ENCODE results near the gene MYO1B.

Gene MYO1B

DNA sequence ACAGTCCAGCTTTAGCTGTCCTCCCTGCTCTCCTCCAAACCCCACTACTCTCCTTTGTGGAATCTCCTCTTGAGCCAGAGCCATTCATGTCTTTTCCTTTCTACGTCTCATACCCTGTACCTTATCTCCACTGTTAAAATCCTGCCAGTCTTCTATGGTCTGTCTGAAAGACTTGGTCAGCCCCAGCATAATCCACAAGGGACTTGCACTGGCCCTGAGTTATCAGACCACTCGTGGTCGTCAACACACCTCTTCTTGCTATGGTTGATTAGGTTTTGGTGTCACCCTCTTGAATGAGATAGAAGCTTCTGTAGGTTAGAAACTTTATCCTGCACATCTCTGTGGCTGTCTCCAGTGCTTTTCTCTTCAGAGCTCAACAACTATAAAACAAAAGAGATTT is 56.8 kb downstream of the MYO1B start:
- no peak for DNase-seq

DNA sequence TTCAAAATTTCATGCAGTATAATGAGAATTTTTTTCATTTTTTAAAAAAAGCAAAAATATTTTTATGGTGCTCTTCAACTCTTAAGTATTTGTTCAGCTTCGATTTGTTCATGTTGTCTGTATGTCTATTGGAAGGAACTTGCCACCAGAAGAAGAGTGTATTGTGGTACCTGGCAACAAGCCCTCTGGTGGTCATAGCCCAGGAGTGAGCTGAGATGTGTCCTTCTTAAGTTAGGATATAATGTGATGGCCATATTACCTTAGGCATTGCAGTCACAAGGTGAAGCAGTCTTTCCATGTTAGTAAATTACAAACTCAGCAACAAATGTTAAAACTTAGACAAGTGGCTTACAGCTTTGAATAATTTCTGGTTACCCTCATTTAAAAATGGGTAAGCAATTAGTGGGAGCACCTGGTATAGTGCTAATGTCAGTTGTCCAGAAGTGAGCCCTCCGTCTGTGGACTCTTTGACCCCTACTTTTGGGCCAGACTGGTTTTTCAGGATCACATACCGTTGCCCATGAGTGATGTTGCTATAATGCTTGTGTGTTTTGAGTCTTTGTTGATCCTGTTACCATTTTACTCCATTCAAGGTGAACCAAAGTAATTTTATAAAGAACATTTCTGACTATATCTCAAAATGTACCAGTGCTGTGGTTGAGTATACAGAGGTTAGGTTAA is 57.4 kb downstream of the MYO1B start:
- no peak for DNase-seq

- DNase-seq: no peak
Observed at GRCh38 chr2:191303140-191304005, 58.2 kb downstream of the MYO1B start.

- DNase-seq: peak; percentile 73
Observed at GRCh38 chr2:191304939-191305875, 60.0 kb downstream of the MYO1B start.

- DNase-seq: no peak
Observed at GRCh38 chr2:191308026-191308425, 62.8 kb downstream of the MYO1B start.

GRCh38 chr2:191311156-191311555 is 66.0 kb downstream of the MYO1B start:
- DNase-seq: no peak

- no peak for DNase-seq
Observed at GRCh38 chr2:191311627-191312026, 66.4 kb downstream of the MYO1B start.

GRCh38 chr2:191312163-191312562 is 67.0 kb downstream of the MYO1B start:
- DNase-seq: no peak

DNA sequence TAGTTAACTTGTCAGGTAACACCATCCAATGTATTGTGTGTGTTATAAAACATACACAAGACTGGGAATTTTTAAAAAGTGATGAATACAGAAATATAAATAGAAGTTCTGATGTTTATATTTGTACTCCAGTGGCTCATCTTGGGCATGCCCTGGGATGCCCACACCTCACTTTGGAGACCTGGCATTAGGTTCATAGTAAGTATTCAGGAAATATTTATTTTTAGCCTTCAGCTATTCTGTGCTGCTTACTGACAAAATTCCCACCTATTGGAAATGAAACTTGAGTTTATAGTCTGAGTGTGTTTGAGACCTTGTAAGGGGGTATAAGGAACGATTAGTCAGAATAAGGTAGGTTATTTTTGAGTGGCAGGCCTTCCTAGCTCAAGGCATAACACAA is 67.5 kb downstream of the MYO1B start:
- DNase-seq: no peak

DNA sequence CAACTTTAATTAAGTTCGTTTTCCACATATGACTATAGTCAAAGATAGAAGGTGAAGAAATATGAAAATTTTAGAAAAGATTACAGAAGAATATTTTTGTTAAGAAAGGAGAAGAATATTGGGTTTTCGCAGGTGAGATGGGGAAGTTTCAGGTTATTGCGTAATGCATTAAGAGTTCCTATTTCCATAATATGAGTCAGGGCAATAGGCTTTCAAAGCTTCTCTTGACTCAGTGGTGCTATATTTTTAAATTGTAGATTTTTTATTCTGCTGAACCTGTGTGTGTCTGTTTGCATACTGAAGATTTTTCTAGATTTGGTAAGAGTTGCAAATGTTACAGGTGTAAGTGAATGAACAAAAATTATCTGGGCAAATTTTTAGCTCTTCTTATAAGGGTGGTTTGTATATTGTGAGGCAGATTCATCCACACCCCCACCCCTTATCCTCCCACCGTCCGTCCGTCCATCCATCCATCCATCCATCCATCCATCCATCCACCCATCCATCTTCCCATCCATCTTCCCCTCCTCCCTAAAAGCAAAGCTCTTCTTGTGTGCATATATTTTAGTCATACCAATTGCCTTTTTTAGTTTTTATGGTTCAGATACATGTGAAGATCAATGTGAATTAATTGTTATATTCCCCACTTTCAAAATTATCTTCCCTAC is 69.6 kb downstream of the MYO1B start:
- DNase-seq: no peak

DNA sequence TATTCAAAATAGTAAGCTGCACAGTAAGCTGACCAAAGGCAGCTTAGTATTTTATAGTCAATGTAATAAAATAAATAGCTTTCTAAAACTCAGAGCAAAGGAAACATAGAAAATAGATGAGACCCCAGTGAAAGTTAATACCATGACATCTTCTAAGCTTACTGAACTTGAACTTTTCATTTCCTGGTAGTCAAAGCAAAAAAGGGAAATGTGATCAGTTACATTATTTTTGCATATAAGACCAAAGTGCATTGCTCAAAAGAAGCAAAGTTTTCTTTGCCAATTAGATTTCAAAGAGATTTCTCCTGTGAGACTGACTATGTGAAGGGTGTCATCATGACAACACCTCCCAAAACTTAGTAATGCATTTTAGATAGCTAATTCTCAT is 70.2 kb downstream of the MYO1B start:
- no peak for DNase-seq

- DNase-seq: no peak
Observed at GRCh38 chr2:191316246-191316994, 71.2 kb downstream of the MYO1B start.

DNA sequence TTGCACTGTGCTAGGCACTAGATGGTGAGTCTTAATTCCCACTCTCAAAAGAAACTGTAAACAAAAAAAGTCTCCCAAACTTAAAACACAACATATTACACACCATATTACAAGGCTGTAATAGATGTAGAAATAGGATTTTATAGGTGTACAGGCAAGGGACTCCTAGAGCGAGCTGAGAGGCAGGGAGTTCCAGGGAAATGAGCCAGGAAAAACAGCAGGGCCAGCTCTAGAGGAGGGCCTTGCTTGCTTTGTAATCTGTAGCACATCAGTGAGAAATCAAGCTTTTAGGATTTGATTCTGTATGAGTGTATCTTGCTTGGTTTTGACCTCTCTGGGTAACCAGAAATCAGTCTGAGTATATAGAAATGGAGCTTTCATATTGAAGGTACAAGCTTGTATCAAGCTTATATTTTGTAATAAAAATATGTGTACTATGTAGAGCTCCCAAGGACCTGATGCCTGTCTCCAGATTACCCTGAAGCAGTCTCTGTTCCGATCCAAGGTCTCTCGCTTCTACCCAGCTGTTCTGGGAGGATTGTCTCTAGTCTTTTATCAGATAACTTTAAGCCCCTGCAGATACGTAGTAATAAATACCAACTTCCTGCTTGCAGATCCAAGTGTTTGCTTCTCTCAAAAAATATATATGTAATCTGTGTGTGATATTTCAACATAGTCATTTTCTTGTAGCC is 73.0 kb downstream of the MYO1B start:
- peak; percentile 67 for DNase-seq

- peak; percentile 57 for DNase-seq
Observed at GRCh38 chr2:191318729-191319078, 73.5 kb downstream of the MYO1B start.

- no peak for DNase-seq
Observed at GRCh38 chr2:191319186-191319585, 74.0 kb downstream of the MYO1B start.

- DNase-seq: no peak
Observed at GRCh38 chr2:191320881-191321280, 75.7 kb downstream of the MYO1B start.

GRCh38 chr2:191321861-191322662 is 76.9 kb downstream of the MYO1B start:
- no peak for DNase-seq

DNA sequence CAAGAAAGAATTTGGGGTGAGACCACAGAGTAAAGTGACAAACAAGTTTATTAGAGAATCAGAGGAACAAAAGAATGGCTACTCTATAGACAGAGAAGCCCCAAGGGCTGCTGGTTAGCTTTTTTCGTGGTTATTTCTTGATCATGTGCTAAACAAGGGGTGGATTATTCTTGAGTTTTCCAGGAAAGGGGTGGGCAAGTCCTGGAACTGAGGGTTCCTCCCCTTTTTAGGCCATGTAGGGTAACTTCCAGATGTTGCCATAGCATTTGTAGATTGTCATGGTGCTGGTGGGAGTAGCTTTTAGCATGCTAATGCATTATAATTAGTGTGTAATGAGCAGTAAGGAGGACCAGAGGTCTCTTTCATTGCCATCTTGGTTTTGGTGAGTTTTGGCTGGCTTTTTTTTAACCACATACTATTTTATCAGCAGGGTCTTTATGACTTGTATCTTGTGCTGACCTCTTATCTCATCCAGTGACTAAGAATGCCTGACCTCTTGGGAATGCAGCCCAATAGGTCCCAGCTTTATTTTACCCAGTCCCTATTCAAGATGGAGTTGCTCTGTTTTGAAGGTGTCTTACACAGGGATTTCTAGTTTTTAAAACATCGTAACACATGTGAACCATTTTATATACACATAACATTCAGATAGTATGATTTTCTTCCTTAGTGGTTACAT is 77.8 kb downstream of the MYO1B start:
- no peak for DNase-seq

DNA sequence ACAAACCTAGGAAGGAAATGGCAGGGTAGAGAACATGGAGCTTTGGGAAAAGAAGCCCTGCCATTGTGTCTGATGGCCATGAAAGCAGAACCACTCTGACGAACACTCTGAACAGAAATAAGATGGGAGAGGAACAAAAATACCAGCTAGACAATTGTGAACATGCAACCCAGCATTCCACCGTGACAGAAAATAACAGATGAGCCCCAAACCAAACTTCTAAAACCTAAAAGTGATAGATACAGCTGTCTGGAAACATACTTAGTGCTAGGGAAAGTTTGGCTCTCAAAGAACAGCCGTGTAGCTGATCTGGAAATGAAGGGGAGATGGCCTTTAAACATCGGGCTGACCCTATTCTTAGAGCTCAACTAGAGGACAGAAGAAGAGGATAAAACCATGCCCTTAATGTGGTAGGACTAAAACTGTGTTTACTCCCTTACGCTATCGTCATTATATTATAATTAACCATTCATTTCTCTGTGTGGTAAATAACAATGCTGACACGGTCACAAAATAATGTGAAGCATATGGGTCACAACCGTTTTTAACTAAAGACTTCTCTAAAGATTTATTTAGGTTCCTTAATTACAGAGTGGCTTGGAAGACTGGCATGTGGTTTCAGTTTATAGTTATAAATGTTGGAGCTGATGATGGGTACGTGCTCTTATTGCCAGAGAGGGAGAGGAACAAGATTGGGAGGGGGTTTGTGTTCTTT is 80.6 kb downstream of the MYO1B start:
- DNase-seq: no peak

All from femur (tissue), 1 donor.